GM03348 (cell line): ENCODE data around the gene NEU4.
A peak's percentile ranks its signal among the peaks of the same experiment; 100 is the strongest.
"Not testable (repeated sequence)": the region's sequence is repeated elsewhere in the genome, so short reads cannot be mapped to it uniquely, and the experiment has no call there.

Source experiments
- DNase-seq: peaks from one replicate; pipeline ENCODE4 v3.0.0; 2012; ENCODE audit warnings: low spot score

The NEU4 gene, protein sequence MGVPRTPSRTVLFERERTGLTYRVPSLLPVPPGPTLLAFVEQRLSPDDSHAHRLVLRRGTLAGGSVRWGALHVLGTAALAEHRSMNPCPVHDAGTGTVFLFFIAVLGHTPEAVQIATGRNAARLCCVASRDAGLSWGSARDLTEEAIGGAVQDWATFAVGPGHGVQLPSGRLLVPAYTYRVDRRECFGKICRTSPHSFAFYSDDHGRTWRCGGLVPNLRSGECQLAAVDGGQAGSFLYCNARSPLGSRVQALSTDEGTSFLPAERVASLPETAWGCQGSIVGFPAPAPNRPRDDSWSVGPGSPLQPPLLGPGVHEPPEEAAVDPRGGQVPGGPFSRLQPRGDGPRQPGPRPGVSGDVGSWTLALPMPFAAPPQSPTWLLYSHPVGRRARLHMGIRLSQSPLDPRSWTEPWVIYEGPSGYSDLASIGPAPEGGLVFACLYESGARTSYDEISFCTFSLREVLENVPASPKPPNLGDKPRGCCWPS

GRCh38 chr2:241808721-241809382, at the start of gene NEU4:
NEU4 (plus strand) TSS chr2:241809193; CDS start chr2:241814485, 5,292 bp downstream.
- DNase-seq, result no peak

DNA sequence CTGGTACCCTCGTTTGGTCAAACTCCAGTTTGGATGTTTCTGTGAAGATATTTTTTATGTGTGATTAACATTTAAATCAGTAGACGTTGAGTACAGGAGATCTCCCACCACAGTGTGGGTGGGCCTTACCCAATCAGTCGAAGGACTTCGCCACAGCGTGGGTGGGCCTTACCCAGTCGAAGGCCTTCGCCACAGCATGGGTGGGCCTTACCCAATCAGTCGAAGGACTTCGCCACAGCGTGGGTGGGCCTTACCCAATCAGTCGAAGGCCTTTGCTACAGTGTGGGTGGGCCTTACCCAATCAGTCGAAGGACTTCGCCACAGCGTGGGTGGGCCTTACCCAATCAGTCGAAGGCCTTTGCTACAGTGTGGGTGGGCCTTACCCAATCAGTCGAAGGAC, 49.1 kb upstream of the NEU4 start:
- not testable (repeated sequence) for DNase-seq

DNA sequence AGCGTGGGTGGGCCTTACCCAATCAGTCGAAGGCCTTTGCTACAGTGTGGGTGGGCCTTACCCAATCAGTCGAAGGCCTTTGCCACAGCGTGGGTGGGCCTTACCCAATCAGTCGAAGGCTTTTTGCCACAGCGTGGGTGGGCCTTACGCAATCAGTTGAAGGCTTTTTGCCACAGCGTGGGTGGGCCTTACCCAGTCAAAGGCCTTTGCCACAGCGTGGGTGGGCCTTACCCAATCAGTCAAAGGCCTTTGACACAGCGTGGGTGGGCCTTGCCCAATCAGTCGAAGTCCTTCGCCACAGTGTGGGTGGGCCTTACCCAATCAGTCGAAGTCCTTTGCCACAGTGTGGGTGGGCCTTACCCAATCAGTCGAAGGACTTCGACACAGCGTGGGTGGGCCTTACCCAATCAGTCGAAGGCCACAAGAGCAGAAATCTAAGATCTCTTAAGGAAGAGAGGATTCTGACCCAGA, 48.7 kb upstream of the NEU4 start:
- no peak for DNase-seq

- no peak for DNase-seq
Observed at GRCh38 chr2:241762321-241762932, 46.6 kb upstream of the NEU4 start.

DNA sequence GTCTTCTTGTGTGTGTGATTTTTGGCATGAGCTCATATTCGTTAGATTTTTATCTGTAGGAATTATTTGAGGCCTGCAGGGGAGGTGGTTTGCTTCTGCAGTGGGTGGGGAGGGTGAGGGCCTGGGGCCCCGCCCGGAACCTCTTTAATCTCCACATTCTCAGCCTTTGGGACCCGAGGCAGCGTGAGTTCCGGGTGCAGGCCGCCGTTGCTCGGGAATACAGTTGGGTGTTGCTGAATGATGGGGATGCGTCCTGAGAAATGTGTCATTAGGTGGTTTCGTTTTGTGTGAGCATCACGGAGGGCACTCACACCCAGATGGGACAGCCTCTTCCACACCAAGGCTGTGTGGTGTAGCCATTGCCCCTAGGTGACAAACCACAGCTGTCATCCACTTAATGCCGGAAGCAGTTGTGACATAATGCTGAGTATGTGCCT, 46.0 kb upstream of the NEU4 start:
- DNase-seq, result no peak

- no peak for DNase-seq
Observed at GRCh38 chr2:241763551-241764274, 45.3 kb upstream of the NEU4 start.

DNA sequence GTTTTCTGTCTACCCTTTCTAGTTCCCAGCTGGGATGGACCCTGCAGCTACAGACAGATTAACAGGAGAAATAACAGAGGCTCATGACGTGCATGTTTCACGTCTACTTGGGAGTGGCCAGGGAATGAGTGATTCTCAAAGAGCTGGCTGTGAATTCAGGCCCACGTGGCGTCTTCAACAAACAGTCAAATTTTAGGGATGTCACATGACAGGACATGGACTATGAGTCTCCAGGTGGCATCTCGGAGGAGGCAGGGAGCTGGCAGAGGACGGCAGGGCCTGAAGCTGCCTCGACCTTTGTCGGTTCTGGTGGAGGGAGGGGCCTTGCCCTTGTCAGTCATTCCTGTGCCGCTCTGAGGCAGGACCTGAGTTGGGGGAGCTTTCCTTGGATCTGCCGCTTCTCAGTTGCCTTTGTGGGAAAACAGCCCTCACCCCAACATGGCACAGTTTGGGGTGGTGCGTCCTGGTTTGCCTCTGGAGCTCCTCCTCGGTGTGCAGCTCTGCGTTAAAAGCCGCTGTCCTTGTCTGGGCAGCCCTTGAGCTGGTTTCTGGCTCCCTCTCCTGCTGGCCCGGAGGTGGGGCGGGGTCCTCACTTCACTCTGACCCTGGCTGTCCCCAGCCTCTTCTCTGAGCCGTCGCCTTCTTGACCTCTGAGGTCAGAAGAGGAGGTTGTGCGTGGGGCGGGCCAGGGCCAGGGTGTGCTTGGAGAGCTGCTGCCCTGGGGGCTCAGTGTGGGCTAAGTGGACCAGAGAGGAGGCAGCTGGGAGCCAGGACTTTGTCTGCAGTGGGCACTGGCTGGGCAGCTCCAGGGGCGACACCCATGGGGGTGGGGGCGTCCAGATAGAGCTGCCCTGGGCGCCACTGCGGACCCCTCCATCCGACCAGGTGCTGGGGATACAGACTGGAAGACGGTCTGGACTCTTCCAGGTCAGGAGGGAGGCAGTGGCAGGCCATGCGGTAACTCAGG, 44.4 kb upstream of the NEU4 start:
- DNase-seq, result no peak

DNA sequence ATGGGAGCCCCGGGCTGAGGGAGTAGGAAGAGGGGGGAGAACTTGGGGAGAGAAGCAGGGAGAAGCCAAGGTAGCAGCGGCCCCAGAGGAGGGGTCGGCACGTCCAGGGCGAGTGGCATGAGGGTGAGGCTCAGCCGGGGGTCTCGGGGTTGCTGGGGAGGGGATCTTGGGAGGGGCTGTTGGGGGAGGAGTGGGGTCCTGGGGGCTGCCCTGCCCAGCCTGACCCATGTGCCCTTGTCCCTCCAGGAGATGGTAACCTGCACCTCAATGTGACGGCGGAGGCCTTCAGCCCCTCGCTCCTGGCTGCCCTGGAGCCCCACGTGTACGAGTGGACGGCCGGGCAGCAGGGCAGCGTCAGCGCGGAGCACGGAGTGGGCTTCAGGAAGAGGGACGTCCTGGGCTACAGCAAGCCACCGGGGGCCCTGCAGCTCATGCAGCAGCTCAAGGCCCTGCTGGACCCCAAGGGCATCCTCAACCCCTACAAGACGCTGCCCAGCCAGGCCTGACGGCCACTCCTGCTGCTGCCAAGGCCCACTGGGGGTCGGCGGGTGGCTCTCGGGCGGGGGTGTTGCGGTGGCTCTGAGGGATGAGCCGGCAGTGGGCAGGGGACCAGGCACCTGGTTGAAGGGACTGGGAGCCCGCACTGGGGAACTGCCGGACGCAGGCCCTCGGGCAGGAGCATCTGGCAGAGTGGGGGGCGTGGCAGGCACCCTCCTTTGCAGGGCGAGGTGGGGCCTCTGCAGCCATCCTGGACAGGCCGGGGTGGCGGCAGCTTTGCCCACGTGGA, 41.3 kb upstream of the NEU4 start:
- peak; percentile 6 for DNase-seq

- no peak for DNase-seq
Observed at GRCh38 chr2:241768251-241768711, 40.7 kb upstream of the NEU4 start.

DNA sequence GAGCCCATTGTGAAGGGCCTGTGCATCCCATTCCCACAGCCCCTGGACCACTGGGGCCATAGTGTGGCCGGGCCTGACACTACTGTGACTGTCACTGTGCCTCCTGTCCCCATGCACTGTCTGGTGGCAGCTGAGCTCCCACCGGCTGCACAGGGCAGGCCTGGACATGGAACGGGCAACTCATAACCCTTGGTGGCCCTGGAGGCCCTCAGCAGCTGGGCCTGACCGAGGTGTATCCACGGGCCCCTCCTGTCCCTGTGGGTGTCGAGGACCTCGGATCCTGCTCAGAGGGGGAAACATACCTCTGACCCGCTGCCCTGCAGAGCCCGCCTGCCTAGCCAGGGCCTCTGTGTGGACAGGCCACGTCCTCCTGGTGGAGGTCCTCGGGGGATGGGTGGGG, 40.1 kb upstream of the NEU4 start:
- no peak for DNase-seq

- DNase-seq, result no peak
Observed at GRCh38 chr2:241769819-241770184, 39.2 kb upstream of the NEU4 start.

GRCh38 chr2:241770185-241770935, 38.6 kb upstream of the NEU4 start:
- peak; percentile 4 for DNase-seq

DNA sequence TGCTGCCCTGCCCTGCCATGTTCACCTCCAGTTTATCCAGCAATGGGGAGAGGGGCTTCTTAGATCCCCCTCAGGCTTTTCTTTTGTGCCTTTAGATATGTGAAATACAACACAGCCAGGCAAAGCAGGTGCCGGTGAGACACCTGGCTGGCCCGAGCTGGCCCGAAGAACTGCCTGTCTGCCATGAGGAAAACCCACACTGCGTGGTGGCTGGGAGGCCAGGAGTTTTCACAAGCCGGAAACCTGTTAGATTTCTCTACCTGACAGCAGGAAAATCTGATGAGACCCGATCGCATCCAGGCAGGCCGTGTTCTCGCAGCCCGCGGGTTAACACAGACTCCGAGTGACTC, 38.1 kb upstream of the NEU4 start:
- DNase-seq, result no peak

DNA sequence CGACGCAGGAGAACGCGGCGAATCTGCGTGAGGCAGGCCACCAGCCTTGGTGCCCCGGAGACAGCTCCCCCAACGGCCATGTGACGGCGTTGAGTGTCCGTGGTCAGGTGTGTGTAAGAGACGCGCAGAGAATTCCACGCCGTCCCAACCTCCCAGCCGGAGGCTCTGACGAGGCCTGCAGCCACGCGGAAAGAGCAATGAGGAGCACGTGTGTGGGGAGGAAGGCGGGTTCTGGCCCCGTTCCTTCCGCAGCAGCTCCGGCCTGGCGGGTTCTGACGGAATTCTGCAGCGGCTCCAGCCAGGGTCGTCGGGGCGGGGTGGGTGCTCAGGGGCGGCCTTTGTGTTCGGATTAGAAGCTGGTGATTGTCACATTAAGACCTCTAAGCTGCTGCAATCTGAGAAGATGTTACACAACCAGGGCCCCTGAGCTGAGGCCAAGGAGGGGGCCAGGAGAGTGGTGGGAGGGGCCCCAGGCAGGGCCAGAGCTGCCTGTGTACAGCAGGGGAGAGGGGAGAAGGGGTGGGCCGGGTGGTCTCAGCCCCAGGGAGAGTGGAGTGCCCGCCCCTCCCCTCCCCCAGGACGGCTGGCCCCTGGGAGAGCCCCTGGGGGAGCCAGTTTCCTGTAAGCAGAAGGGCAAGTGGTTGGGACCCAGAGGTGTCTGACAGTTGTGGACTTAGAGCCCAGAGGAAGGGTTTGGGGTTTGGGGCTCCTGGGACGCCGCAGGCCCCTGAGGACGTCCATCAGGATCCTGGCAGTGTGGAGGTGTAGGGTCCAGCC, 37.5 kb upstream of the NEU4 start:
- peak; percentile 64 for DNase-seq

- DNase-seq, result no peak
Observed at GRCh38 chr2:241772063-241772499, 36.9 kb upstream of the NEU4 start.

GRCh38 chr2:241773511-241774418, 35.2 kb upstream of the NEU4 start:
- DNase-seq, result peak; percentile 9
